Liver (tissue), 9 donors: ENCODE data around the gene ARHGAP36. TPM values are rescaled to one million over a fixed set of nuclear protein-coding genes. Genes with fewer than 3 reads are reported as not detected.

Source experiments
- DNase-seq: peaks from one replicate; pipeline ENCODE4 v3.0.0-alpha.2; 2017; ENCODE audit warnings: low spot score
- H3K27ac ChIP-seq, 2 donors: one replicate each; pipeline ENCODE4 v1.7.0; 2013; ENCODE audit warnings: inconsistent platforms in 2 of 2, low read length in 2 of 2, control low read depth in 1 of 2, low read depth in 1 of 2, mild to moderate bottlenecking in 1 of 2
- H3K27me3 ChIP-seq, 4 donors: one replicate each; pipeline versions ENCODE4 v1.6.1 to v1.7.0; 2013; ENCODE audit warnings: low read length in 3 of 4, inconsistent platforms in 1 of 4, mild to moderate bottlenecking in 1 of 4, moderate library complexity in 1 of 4; ENCODE audit not compliant: control insufficient read depth in 4 of 4, insufficient read depth in 4 of 4
- H3K36me3 ChIP-seq, 4 donors: one replicate each; pipeline versions ENCODE4 v1.6.1 to v1.7.0; 2013; ENCODE audit warnings: low read length in 3 of 4, mild to moderate bottlenecking in 3 of 4, low read depth in 1 of 4, moderate library complexity in 1 of 4; ENCODE audit not compliant: control insufficient read depth in 4 of 4, insufficient read depth in 3 of 4
- H3K4me1 ChIP-seq, 4 donors: one replicate each; pipeline versions ENCODE4 v1.6.1 to v1.7.0; 2013; ENCODE audit warnings: low read length in 3 of 4, mild to moderate bottlenecking in 3 of 4, moderate library complexity in 1 of 4; ENCODE audit not compliant: control insufficient read depth in 4 of 4, insufficient read depth in 4 of 4
- H3K4me3 ChIP-seq, 3 donors: one replicate each; pipeline versions ENCODE4 v1.6.1 to v1.7.0; 2013; ENCODE audit warnings: low read length in 3 of 3, control low read depth in 1 of 3, low read depth in 1 of 3, mild to moderate bottlenecking in 1 of 3
- H3K9ac ChIP-seq, 2 donors: one replicate each; pipeline ENCODE4 v1.7.0; 2013; ENCODE audit warnings: low read length in 2 of 2, mild to moderate bottlenecking in 2 of 2, moderate library complexity in 2 of 2, control low read depth in 1 of 2, low read depth in 1 of 2
- H3K9me3 ChIP-seq, 4 donors: one replicate each; pipeline versions ENCODE4 v1.6.1 to v1.7.0; 2013; ENCODE audit warnings: low read length in 3 of 4; ENCODE audit not compliant: control insufficient read depth in 4 of 4
- ATF3 ChIP-seq: IDR thresholded peaks from 2 replicates; pipeline ENCODE4 v1.6.1; 2016; ENCODE audit warnings: antibody characterized with exemption
- CTCF ChIP-seq: fragments of 150-350 bp; IDR thresholded peaks from 2 replicates; pipeline ENCODE4 v1.5.1; 2017; ENCODE audit warnings: improper control_type of control experiment, low read depth, low read length; ENCODE audit not compliant: missing input control
- EGR1 ChIP-seq, 2 donors: IDR thresholded peaks; 2 replicates each; pipeline ENCODE4 v1.6.1; 2016 to 2018; ENCODE audit warnings: antibody characterized with exemption in 2 of 2, low read depth in 2 of 2
- FOXA1 ChIP-seq: IDR thresholded peaks from 2 replicates; pipeline ENCODE4 v1.6.1; 2016; ENCODE audit warnings: antibody characterized with exemption
- FOXA2 ChIP-seq: IDR thresholded peaks from 2 replicates; pipeline ENCODE4 v1.6.1; 2016; ENCODE audit warnings: antibody characterized with exemption
- GABPA ChIP-seq, 2 donors: IDR thresholded peaks in 1 of 2; conservative IDR thresholded peaks in 1 of 2; 2 replicates each; pipeline ENCODE4 v1.6.1; 2016; ENCODE audit warnings: antibody characterized with exemption in 2 of 2, mild to moderate bottlenecking in 1 of 2, moderate library complexity in 1 of 2
- HNF4A ChIP-seq, 2 donors: conservative IDR thresholded peaks; 2 replicates each; pipeline ENCODE4 v1.6.1; 2016; ENCODE audit warnings: antibody characterized with exemption in 2 of 2, mild to moderate bottlenecking in 2 of 2
- HNF4G ChIP-seq: IDR thresholded peaks from 2 replicates; pipeline ENCODE4 v1.6.1; 2016; ENCODE audit warnings: antibody characterized with exemption
- JUND ChIP-seq, 2 donors: IDR thresholded peaks; 2 replicates each; pipeline ENCODE4 v1.6.1; 2016; ENCODE audit warnings: antibody characterized with exemption in 2 of 2
- MAX ChIP-seq: IDR thresholded peaks from 2 replicates; pipeline ENCODE4 v1.6.1; 2016; ENCODE audit warnings: antibody characterized with exemption
- NR2F2 ChIP-seq: IDR thresholded peaks from 2 replicates; pipeline ENCODE4 v1.6.1; 2016; ENCODE audit warnings: antibody characterized with exemption
- RAD21 ChIP-seq, 2 donors: IDR thresholded peaks; 2 replicates each; pipeline ENCODE4 v1.6.1; 2016; ENCODE audit warnings: antibody characterized with exemption in 2 of 2, mild to moderate bottlenecking in 2 of 2
- REST ChIP-seq: IDR thresholded peaks from 2 replicates; pipeline ENCODE4 v1.6.1; 2016; ENCODE audit warnings: antibody characterized with exemption, mild to moderate bottlenecking
- RXRA ChIP-seq, 2 donors: IDR thresholded peaks; 2 replicates each; pipeline ENCODE4 v1.6.1; 2017 to 2018; ENCODE audit warnings: antibody characterized with exemption in 2 of 2, mild to moderate bottlenecking in 1 of 2
- SP1 ChIP-seq: IDR thresholded peaks from 2 replicates; pipeline ENCODE4 v1.6.1; 2018; ENCODE audit warnings: antibody characterized with exemption, mild to moderate bottlenecking
- TAF1 ChIP-seq: conservative IDR thresholded peaks from 2 replicates; pipeline ENCODE4 v1.6.1; 2016; ENCODE audit warnings: antibody characterized with exemption, mild to moderate bottlenecking
- YY1 ChIP-seq: IDR thresholded peaks from 2 replicates; pipeline ENCODE4 v1.6.1; 2016; ENCODE audit warnings: antibody characterized with exemption, mild to moderate bottlenecking
- ZBTB33 ChIP-seq: IDR thresholded peaks from 2 replicates; pipeline ENCODE4 v1.6.1; 2016; ENCODE audit warnings: antibody characterized with exemption
- WGBS: extraction: QIAGEN DNeasy Blood & Tissue Kit; methylation state at CpG from one replicate; pipeline ENCODE4 v1.1.7; 2013; 5-methylcytosine and 5-hydroxymethylcytosine counted together
- polyA plus RNA-seq, 2 donors: library from polyadenylated mRNA; stranded (reverse) in 1 of 2; unstranded in 1 of 2; fragments of 200-250 nt in 1 of 2; fragments of >200 nt in 1 of 2; fragmentation: Nextera tagmentation in 1 of 2; extraction: Ambion mirVana in 1 of 2; gene quantifications; one replicate each; pipeline versions ENCODE4 v1.2.1 to v1.2.3, GENCODE V29; 2013 to 2015
- total RNA-seq, 2 donors: library from RNA; depleted of rRNA; stranded (reverse); fragments of >200 nt; gene quantifications; one replicate each; pipeline ENCODE4 v1.2.3, GENCODE V29; 2014
- donor health status: healthy.
- donor health status: healthy.
- donor health status: healthy.
- donor health status: healthy.
- donor health status: healthy.

Gene ARHGAP36
- total and polyA plus RNA-seq, 4 donors, result not detected

GRCh38 chrX:131040781-131041180 lies 17.4 kb upstream of the ARHGAP36 start:
- TF ChIP-seq TAF1, result no peak
- TF ChIP-seq GABPA (IDR thresholded peaks at IDR 0.05 in 1 of 2, conservative IDR thresholded peaks at IDR 0.05 in 1 of 2), result no peak
- TF ChIP-seq FOXA1, result no peak
- TF ChIP-seq RXRA (IDR thresholded peaks at IDR 0.05), result no peak
- TF ChIP-seq SP1, result no peak
- TF ChIP-seq NR2F2, result no peak
- no peak for TF ChIP-seq FOXA2
- TF ChIP-seq REST, result no peak
- no peak for TF ChIP-seq CTCF
- no peak for TF ChIP-seq ATF3
- TF ChIP-seq JUND (IDR thresholded peaks at IDR 0.05), result no peak
- no peak for TF ChIP-seq YY1
- TF ChIP-seq RAD21 (IDR thresholded peaks at IDR 0.05), result no peak
- TF ChIP-seq EGR1 (IDR thresholded peaks at IDR 0.05; ENCODE audit: low read depth in 2 of 2), result no peak
- TF ChIP-seq MAX, result no peak
- TF ChIP-seq HNF4G, result no peak
- no peak for TF ChIP-seq HNF4A (conservative IDR thresholded peaks at IDR 0.05)
- no peak for TF ChIP-seq ZBTB33
- H3K27ac ChIP-seq, result no peak overlapping the region
- peaks cover 0 to 3% (median 0%) of the 10 kb centered on the region in 4 donors for H3K9me3 ChIP-seq
- no peak for DNase-seq
- no peaks in the 10 kb centered on the region for H3K36me3 ChIP-seq
- no peaks in the 10 kb centered on the region for H3K4me1 ChIP-seq
- H3K27me3 ChIP-seq, result peaks cover 0 to 10% (median 0%) of the 10 kb centered on the region in 4 donors
- no peak overlapping the region for H3K4me3 ChIP-seq
- H3K9ac ChIP-seq, result no peak overlapping the region

GRCh38 chrX:131041667-131042066 lies 16.5 kb upstream of the ARHGAP36 start:
- 75% methylated on average over 6 of the region's 6 CpGs for WGBS
- Histone ChIP-seq H3K27ac (no peak overlapping the region), H3K9ac (no peak overlapping the region), H3K4me3 (no peak overlapping the region), H3K9me3 (peaks cover 0 to 3% (median 0%) of the 10 kb centered on the region in 4 donors), H3K4me1 (no peaks in the 10 kb centered on the region), H3K27me3 (peaks cover 0 to 11% (median 0%) of the 10 kb centered on the region in 4 donors), H3K36me3 (no peaks in the 10 kb centered on the region)
- no peak for DNase-seq
- no peak for TF ChIP-seq MAX
- TF ChIP-seq RXRA (IDR thresholded peaks at IDR 0.05), result no peak
- no peak for TF ChIP-seq TAF1
- TF ChIP-seq JUND (IDR thresholded peaks at IDR 0.05), result no peak
- TF ChIP-seq REST, result no peak
- no peak for TF ChIP-seq YY1
- TF ChIP-seq EGR1 (IDR thresholded peaks at IDR 0.05; ENCODE audit: low read depth in 2 of 2), result no peak
- TF ChIP-seq RAD21 (IDR thresholded peaks at IDR 0.05), result no peak
- no peak for TF ChIP-seq GABPA (IDR thresholded peaks at IDR 0.05 in 1 of 2, conservative IDR thresholded peaks at IDR 0.05 in 1 of 2)
- TF ChIP-seq CTCF, result no peak
